SHP77 (cell line): ENCODE data around the gene CPA1.

Source experiments
- DNase-seq, 2 experiments: peaks; one replicate each; lab custom pipeline; 2025; lab: John Stamatoyannopoulos, UW

The CPA1 gene

GRCh38 chr7:130394421-130395195 is 14.3 kb downstream of the CPA1 start:
- no peak for DNase-seq

GRCh38 chr7:130395421-130395820 is 15.1 kb downstream of the CPA1 start:
- no peak for DNase-seq

GRCh38 chr7:130396109-130396508 is 15.8 kb downstream of the CPA1 start:
- DNase-seq, result no peak

GRCh38 chr7:130397051-130397757 is 16.9 kb downstream of the CPA1 start:
- no peak for DNase-seq

- DNase-seq, result no peak
Measured at GRCh38 chr7:130397758-130398073, 17.4 kb downstream of the CPA1 start.

- no peak for DNase-seq
Measured at GRCh38 chr7:130398526-130399090, 18.3 kb downstream of the CPA1 start.

GRCh38 chr7:130400120-130400572 is 19.9 kb downstream of the CPA1 start:
- DNase-seq, result no peak

GRCh38 chr7:130401101-130401500 is 20.8 kb downstream of the CPA1 start:
- no peak for DNase-seq

GRCh38 chr7:130401578-130401977 is 21.3 kb downstream of the CPA1 start:
- no peak for DNase-seq

- DNase-seq, result no peak
Measured at GRCh38 chr7:130405003-130405402, 24.7 kb downstream of the CPA1 start.

- DNase-seq, result no peak
Measured at GRCh38 chr7:130409067-130409711, 28.9 kb downstream of the CPA1 start.

GRCh38 chr7:130409712-130410072 is 29.4 kb downstream of the CPA1 start:
- no peak for DNase-seq

GRCh38 chr7:130410868-130411541 is 30.7 kb downstream of the CPA1 start:
- DNase-seq, result no peak

GRCh38 chr7:130413201-130413600 is 32.9 kb downstream of the CPA1 start:
- no peak for DNase-seq

- DNase-seq, result no peak
Measured at GRCh38 chr7:130415006-130415405, 34.7 kb downstream of the CPA1 start.

GRCh38 chr7:130417213-130417612 is 36.9 kb downstream of the CPA1 start:
- DNase-seq, result no peak

- DNase-seq, result no peak
Measured at GRCh38 chr7:130418306-130418705, 38.0 kb downstream of the CPA1 start.

- DNase-seq, result no peak
Measured at GRCh38 chr7:130419658-130420057, 39.4 kb downstream of the CPA1 start.

- DNase-seq, result no peak
Measured at GRCh38 chr7:130420943-130421578, 40.8 kb downstream of the CPA1 start.

- no peak for DNase-seq
Measured at GRCh38 chr7:130421684-130422083, 41.4 kb downstream of the CPA1 start.

- no peak for DNase-seq
Measured at GRCh38 chr7:130423501-130424037, 43.3 kb downstream of the CPA1 start.
